ENCODE results near the gene OTOG.

OTOG gene

GRCh38 chr11:17645190-17645970 is 98.3 kb downstream of the OTOG start:
- Histone ChIP-seq H3K4me1 (ENCODE audit: insufficient read depth, low read length) (no peaks in the 10 kb centered on the region), H3K9me3 (ENCODE audit: control insufficient read depth, insufficient read depth, low read length) (no peaks in the 10 kb centered on the region), H3K9ac (ENCODE audit: low read depth, low read length) (no peak overlapping the region), H3K36me3 (ENCODE audit: insufficient read depth, low read length) (no peaks in the 10 kb centered on the region)

GRCh38 chr11:17646451-17647145 is 99.5 kb downstream of the OTOG start:
- Histone ChIP-seq H3K9me3 (ENCODE audit: control insufficient read depth, insufficient read depth, low read length) (no peaks in the 10 kb centered on the region), H3K36me3 (ENCODE audit: insufficient read depth, low read length) (no peaks in the 10 kb centered on the region), H3K9ac (ENCODE audit: low read depth, low read length) (no peak overlapping the region), H3K4me1 (ENCODE audit: insufficient read depth, low read length) (no peaks in the 10 kb centered on the region)

- Histone ChIP-seq H3K9me3 (ENCODE audit: control insufficient read depth, insufficient read depth, low read length) (no peaks in the 10 kb centered on the region), H3K9ac (ENCODE audit: low read depth, low read length) (no peak overlapping the region), H3K36me3 (ENCODE audit: insufficient read depth, low read length) (no peaks in the 10 kb centered on the region), H3K4me1 (ENCODE audit: insufficient read depth, low read length) (no peaks in the 10 kb centered on the region)
Observed at GRCh38 chr11:17648528-17648927, 101.5 kb downstream of the OTOG start.

- Histone ChIP-seq H3K4me1 (ENCODE audit: insufficient read depth, low read length) (no peaks in the 10 kb centered on the region), H3K9ac (ENCODE audit: low read depth, low read length) (no peak overlapping the region), H3K36me3 (ENCODE audit: insufficient read depth, low read length) (no peaks in the 10 kb centered on the region), H3K9me3 (ENCODE audit: control insufficient read depth, insufficient read depth, low read length) (no peaks in the 10 kb centered on the region)
Observed at GRCh38 chr11:17649261-17649660, 102.2 kb downstream of the OTOG start.

GRCh38 chr11:17649696-17650095 is 102.6 kb downstream of the OTOG start:
- no peaks in the 10 kb centered on the region for H3K4me1 ChIP-seq (ENCODE audit: insufficient read depth, low read length)
- H3K9ac ChIP-seq (ENCODE audit: low read depth, low read length), result no peak overlapping the region
- no peaks in the 10 kb centered on the region for H3K9me3 ChIP-seq (ENCODE audit: control insufficient read depth, insufficient read depth, low read length)

GRCh38 chr11:17650127-17650911 is 103.3 kb downstream of the OTOG start:
- Histone ChIP-seq H3K9ac (ENCODE audit: low read depth, low read length) (no peak overlapping the region), H3K4me1 (ENCODE audit: insufficient read depth, low read length) (no peaks in the 10 kb centered on the region), H3K36me3 (ENCODE audit: insufficient read depth, low read length) (no peaks in the 10 kb centered on the region), H3K9me3 (ENCODE audit: control insufficient read depth, insufficient read depth, low read length) (no peaks in the 10 kb centered on the region)

More at GRCh38 chr11:17649696-17650095, 102.6 kb downstream of the OTOG start:
- H3K36me3 ChIP-seq (ENCODE audit: insufficient read depth, low read length), result no peaks in the 10 kb centered on the region

GRCh38 chr11:17651061-17651460 is 104.0 kb downstream of the OTOG start:
- Histone ChIP-seq H3K9ac (ENCODE audit: low read depth, low read length) (no peak overlapping the region), H3K36me3 (ENCODE audit: insufficient read depth, low read length) (no peaks in the 10 kb centered on the region), H3K4me1 (ENCODE audit: insufficient read depth, low read length) (no peaks in the 10 kb centered on the region), H3K9me3 (ENCODE audit: control insufficient read depth, insufficient read depth, low read length) (no peaks in the 10 kb centered on the region)

GRCh38 chr11:17651681-17652080 is 104.6 kb downstream of the OTOG start:
- H3K9me3 ChIP-seq (ENCODE audit: control insufficient read depth, insufficient read depth, low read length), result no peaks in the 10 kb centered on the region
- no peaks in the 10 kb centered on the region for H3K4me1 ChIP-seq (ENCODE audit: insufficient read depth, low read length)
- H3K36me3 ChIP-seq (ENCODE audit: insufficient read depth, low read length), result no peaks in the 10 kb centered on the region
- H3K9ac ChIP-seq (ENCODE audit: low read depth, low read length), result no peak overlapping the region

- Histone ChIP-seq H3K36me3 (ENCODE audit: insufficient read depth, low read length) (no peaks in the 10 kb centered on the region), H3K9ac (ENCODE audit: low read depth, low read length) (no peak overlapping the region), H3K9me3 (ENCODE audit: control insufficient read depth, insufficient read depth, low read length) (no peaks in the 10 kb centered on the region), H3K4me1 (ENCODE audit: insufficient read depth, low read length) (no peaks in the 10 kb centered on the region)
Observed at GRCh38 chr11:17652556-17652955, 105.5 kb downstream of the OTOG start.

- Histone ChIP-seq H3K9me3 (ENCODE audit: control insufficient read depth, insufficient read depth, low read length) (no peaks in the 10 kb centered on the region), H3K36me3 (ENCODE audit: insufficient read depth, low read length) (no peaks in the 10 kb centered on the region), H3K4me1 (ENCODE audit: insufficient read depth, low read length) (no peaks in the 10 kb centered on the region), H3K9ac (ENCODE audit: low read depth, low read length) (no peak overlapping the region)
Observed at GRCh38 chr11:17653611-17654010, 106.6 kb downstream of the OTOG start.

- Histone ChIP-seq H3K36me3 (ENCODE audit: insufficient read depth, low read length) (no peaks in the 10 kb centered on the region), H3K9me3 (ENCODE audit: control insufficient read depth, insufficient read depth, low read length) (no peaks in the 10 kb centered on the region), H3K4me1 (ENCODE audit: insufficient read depth, low read length) (no peaks in the 10 kb centered on the region), H3K9ac (ENCODE audit: low read depth, low read length) (no peak overlapping the region)
Observed at GRCh38 chr11:17655682-17656081, 108.6 kb downstream of the OTOG start.

GRCh38 chr11:17658211-17658610 is 111.2 kb downstream of the OTOG start:
- no peaks in the 10 kb centered on the region for H3K4me1 ChIP-seq (ENCODE audit: insufficient read depth, low read length)
- no peaks in the 10 kb centered on the region for H3K9me3 ChIP-seq (ENCODE audit: control insufficient read depth, insufficient read depth, low read length)
- no peak overlapping the region for H3K9ac ChIP-seq (ENCODE audit: low read depth, low read length)
- no peaks in the 10 kb centered on the region for H3K36me3 ChIP-seq (ENCODE audit: insufficient read depth, low read length)

- no peaks in the 10 kb centered on the region for H3K4me1 ChIP-seq (ENCODE audit: insufficient read depth, low read length)
- H3K36me3 ChIP-seq (ENCODE audit: insufficient read depth, low read length), result no peaks in the 10 kb centered on the region
- no peaks in the 10 kb centered on the region for H3K9me3 ChIP-seq (ENCODE audit: control insufficient read depth, insufficient read depth, low read length)
- H3K9ac ChIP-seq (ENCODE audit: low read depth, low read length), result no peak overlapping the region
Observed at GRCh38 chr11:17668166-17668565, 121.1 kb downstream of the OTOG start.

- H3K9me3 ChIP-seq (ENCODE audit: control insufficient read depth, insufficient read depth, low read length), result peaks cover 3% of the 10 kb centered on the region; the same call in 1 of the 2 replicates
- H3K9ac ChIP-seq (ENCODE audit: low read depth, low read length), result no peak overlapping the region
- H3K36me3 ChIP-seq (ENCODE audit: insufficient read depth, low read length), result no peaks in the 10 kb centered on the region
- H3K4me1 ChIP-seq (ENCODE audit: insufficient read depth, low read length), result no peaks in the 10 kb centered on the region
Observed at GRCh38 chr11:17672469-17672868, 125.4 kb downstream of the OTOG start.
